Dermis blood vessel endothelial cell (primary cell): ENCODE measurements around the gene QPCT. TPM values are rescaled to one million over a fixed set of nuclear protein-coding genes. Genes with fewer than 3 reads are reported as not detected.

ENCODE experiments used
- DNase-seq: peaks from one replicate; pipeline ENCODE4 v3.0.0; 2010
- total RNA-seq: library from RNA; depleted of rRNA; stranded (reverse); fragments of >200 nt; gene quantifications from 2 replicates; pipeline ENCODE4 v1.2.3, GENCODE V29; 2014

QPCT gene
- total RNA-seq, 1 donor from 2014 or later, result 7.8 TPM

DNA sequence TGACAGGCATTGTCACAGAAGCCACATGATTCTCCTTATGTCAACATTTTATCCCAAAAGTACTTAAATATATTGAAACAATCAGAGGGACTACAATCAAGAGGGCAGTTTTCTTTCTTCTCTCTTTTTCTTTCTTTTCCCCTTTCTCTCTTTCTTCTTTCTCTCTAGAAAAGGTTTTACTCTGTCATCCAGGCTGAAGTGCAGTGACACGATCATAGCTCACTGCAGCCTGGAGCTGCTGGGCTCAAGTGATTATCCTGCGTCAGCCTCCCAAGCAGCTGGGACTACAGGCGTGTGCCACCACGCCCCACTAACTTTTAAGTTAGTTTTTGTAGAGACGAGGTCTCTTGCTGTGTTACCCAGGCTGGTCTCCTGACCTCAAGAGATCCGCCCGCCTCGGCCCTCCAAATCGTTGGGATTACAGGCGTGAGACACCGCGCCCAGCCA, 18.8 kb upstream of the QPCT start:
- DNase-seq, result no peak

DNA sequence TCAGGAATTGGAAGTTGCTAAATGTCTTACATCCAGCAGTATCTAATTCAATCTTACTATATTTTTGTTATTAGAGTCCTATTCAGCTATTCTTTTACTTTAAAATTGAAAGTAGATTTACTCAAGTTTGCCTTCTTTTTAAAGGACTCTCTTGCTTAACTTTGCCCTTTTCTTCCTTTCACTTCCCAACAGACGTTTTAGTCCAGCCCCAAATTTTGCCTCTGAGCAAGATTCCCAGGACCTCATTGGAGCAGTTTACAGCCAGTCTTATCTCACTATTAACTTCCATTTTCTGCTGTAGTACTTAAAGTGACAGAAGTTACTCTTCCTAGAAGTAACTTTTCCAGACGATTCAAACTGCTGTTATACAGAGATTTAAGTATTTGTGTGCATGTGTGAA, 18.1 kb upstream of the QPCT start:
- DNase-seq, result peak; percentile 71

DNA sequence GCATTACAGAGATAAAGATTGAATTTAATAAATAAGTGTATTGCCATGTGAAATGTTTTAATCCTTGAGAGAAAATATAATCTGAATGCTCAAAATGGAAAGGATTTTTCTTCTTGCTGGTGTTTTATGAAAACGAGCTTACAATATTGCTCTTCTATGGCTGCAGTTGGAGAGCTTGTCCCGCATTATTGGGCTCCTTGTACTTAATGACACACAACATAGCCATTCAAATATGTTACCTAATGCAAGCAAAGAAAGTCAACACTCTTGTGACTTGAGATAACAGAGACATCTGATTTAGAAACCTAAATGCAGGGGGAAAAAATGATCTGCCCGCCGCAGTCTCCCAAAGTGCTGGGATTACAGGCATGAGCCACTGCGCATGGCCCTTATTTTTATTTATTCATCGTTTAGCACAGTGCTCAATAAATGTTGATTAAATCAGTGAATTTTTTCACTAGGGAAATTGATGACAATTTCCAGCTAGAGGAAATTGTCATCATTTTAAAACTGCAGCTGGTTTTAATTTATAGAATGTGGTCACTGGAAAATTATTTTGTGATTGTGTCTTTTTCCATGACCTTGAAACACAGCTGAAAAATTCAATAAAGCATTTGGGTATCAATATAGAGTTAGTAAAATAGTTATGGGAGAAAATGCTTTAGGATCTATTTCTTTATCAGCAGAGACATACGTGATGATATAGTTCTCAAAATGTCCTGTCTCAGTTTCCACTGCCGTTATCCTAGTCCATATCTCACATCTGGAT, 17.4 kb upstream of the QPCT start:
- no peak for DNase-seq

DNA sequence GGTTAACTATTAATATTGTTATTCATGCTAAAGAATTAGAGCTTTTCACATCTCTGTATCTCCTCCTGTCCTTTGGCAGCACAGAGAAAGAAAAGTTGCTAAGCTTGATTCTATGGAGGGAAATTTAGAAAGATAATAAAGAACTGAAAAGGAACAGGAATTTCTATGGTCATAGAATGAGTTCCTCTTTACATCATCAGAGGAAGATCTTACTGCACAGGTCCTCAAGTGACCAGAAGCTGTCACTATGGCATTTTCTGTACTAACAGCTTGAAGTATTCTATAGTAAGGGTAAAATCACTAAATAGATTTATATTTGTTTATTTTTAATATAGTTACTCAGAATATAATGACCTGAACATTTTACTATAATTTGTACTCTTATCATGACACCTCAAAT, 13.7 kb upstream of the QPCT start:
- DNase-seq, result no peak

DNA sequence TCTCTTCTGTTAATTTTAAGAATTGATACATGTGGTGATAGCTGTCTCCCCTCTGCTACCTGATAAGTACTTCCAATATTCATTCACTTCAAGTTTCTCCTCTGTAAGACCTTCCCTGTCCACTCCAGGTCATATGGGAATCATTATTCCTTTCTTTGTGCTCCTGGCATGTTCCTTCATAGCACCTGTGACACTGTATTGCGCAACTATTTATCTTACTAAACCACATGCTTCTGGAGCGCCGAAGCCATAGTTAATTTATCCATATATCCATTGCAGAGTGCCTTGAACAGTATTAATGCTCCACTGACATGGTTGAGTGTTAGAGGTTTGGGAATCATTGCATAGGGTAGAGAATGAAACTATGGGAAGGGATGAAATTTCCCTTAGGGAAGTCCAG, 11.9 kb upstream of the QPCT start:
- no peak for DNase-seq

DNA sequence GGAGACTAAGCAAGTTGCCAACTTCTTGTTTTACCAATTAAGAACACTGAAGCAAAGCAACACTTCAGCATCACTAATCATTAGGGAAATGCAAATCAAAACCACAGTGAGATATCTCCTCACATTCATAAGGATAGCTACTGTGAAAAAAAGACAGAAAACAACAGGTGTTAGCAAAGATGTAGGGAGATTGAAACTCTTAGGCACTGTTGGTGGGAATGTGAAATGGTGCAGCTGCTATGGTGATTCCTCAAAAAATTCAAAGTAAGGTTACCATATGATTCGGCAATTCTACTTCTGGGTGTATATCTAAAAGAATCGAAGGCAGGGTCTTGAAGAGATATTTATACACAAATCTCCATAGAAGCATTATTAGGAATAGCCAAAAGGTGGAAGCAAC, 11.2 kb upstream of the QPCT start:
- DNase-seq, result no peak

DNA sequence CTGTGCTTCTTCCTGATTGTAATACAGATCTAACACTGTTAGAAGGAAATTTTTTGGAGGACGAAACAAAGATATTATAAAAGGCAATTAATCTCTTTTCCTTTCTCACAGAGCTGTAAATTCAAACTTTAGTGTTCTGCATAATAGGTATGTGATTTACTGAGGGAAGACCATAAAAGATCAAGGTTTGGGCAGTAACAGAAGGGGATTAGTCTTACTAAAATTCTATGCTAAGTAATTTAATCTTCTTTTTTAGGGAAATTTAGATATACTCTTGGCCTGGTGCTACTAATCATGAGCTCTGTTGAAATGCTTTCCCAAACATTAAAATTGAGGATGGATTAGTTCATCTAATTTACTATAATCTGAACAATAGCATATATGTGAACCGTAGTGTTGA, 8.8 kb upstream of the QPCT start:
- DNase-seq, result no peak

DNA sequence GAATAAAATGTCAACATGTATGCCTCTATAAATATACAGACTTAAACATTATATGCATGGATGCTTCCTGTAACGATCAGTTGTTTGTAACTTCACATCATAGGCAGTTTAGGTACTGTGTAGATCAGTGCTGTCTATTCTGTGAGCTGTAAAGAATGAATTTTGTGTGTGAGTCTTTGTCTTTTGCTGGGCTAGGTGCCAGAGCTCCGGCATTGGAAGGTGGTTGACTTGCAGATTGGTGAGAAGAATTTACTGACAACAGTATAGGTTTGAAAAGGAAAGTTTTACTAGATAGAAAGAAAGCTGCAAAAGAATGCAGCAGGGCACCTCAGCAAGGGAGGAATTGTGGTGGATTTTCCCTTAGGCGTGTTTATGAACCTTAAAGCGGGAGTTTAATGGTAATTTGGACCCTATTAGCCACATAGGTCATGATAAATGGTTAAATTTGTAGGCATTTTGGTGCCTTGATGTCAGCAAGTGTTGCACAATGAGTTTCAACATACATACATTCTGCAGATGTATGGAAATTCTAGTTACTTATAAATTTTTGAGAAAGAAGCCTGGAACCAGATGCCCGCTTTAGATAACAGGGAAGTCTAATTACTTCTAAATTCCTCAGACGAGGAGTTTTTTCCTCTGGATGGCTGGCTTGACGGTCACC, 6.7 kb upstream of the QPCT start:
- no peak for DNase-seq

DNA sequence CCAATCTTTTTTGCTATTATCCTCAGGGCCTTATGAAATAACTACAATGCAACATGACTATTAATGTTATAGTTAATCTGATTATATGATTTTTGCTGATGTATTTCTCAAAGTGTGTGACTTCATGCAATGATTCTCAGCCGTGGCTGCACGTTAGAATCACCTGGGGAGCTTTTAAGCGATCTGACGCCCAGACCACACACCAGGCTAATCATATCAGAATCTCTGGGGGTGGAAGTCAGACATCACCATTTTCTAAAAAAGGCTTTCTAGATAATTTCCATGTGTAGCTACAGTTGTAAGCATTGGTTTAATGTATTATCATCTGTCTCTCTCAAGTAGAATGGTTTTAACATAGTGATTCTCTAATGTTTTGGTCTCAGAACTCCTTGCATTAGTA, 5.5 kb upstream of the QPCT start:
- DNase-seq, result no peak

DNA sequence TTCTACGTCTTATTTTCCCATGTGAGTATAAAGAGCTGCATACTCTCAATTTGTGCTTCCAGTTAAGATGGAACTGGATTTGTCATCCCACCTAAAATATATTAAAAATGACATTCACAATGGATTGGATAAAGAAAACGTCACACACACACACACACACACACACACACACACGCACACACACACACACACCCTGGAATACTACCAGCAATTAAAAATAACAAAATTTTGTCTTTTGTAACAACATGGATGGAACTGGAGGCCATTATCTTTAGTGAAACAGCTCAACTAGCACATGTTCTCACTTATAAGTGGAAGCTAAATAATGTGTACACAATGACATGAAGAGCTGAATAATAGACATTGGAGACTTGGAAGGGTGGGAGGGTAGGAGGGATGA, 3.8 kb upstream of the QPCT start:
- DNase-seq, result no peak

DNA sequence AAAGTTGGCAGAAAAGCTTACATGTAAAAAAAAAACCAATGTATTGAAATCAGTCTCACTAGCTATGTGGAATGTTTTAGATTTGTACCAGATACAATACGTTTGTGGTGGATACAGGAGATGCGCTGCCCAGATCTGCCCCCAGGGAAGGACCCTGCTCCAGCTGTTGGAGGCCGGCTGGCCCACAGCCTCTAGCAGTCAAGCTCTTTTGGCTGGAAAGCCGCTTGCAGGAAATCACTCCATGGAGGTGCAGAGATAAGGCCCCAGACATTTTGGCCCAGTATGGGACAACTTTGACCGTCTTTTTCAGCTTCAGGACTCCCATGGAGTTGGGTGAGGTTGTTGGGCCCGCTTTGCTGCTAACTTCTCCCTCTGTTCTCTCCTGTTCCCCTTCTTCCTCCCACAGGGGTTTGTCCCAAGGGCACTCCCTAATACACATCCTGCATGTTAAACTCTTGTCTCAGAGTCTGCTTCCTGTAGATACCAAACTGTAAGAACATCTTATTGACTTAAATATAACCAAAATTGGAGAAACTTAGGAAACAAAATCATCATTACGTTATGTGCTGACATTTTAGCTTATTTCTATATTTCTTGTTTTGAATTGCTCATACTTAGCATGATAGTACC, 1.7 kb upstream of the QPCT start:
- peak; percentile 18 for DNase-seq

DNA sequence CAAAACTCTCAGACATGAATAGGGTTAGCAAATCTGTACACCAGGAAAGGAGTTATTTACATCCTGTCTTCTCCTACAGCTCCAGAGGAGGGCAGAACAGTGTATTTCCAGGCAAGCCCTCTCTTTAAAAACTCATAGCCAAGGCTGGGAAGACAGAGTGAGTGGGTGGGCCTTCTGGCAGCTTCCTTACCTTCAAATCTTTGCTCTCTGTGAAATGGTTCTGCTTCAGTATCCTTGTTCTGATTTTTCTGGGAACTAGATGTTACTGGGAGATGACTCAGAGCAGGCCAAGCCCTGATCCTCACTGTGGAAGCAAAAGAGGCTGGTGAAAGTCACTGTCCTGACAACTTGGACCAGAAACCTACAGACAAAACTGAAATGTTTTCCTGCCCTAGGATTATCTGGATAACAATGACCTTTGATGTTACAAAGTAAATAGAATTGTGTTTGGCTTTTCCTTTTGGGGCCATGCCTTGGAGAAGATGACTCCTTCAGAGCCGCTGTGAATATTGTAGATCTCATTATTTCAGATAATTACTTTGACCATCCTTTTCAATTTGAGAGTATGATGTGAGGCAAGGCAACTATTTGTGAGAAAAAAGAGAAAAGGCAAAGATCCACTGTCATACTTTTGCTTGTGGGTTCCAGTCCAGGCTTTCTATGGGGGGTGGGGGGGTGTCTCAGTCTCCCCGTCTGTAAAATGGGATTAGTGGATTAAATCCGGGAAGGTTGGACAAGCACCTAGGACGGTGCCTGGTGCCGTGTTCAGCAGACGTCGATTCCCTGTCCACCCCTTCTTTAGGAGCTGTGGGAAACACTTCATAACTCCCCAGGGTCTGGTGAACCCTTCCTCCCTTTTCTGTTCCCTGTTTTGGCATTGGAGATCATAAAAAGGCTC, 644 bp upstream of the QPCT start:
- DNase-seq, result peak; percentile 66

DNA sequence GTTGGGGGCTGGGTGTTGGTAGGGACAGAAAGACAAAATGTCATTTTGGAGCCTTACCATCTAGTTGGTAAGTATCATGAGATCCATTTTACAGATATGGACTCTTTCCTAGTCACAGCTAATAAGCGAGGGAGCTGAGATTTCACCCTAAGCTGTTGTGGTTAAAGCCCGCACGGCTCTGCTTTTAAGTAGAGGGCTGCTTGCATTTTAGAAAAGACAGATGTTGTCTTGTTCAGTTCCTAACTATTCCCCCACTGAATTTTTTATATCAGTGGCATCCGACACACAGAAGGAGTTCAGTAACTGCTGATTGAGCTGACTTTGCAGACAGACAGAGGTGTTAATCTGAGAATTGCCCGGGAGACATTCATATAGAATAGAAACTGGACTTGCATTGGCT, 3.7 kb downstream of the QPCT start:
- no peak for DNase-seq

DNA sequence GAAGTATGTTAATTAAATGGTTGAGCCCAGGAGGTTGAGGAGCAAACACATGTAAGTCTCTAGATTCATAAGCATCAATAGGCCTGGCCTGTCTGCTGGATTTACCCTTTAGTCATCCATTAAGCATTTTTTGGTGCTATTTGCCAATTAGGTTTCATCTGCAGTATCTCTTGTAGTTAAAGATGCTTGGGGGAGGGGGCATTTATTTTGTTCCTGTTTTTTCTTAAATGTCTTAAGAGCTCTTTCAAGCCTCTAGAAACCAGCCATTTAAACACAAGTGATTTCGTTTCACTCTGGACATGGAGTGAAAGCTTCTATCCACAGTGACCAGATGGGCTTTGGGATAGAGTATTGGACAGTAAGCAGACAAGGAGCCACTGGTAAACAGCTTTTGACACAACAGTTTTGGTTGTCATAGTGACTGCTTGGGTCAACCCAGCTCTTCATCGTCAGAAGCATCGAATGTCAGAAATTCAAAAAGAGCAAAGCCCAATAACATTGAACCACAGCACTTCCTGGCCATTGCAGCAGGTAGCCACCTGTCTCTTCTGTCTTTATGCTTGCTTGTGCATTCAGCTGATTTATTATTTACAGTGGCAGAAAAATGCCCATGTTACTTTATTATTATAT, 4.9 kb downstream of the QPCT start:
- DNase-seq, result no peak

DNA sequence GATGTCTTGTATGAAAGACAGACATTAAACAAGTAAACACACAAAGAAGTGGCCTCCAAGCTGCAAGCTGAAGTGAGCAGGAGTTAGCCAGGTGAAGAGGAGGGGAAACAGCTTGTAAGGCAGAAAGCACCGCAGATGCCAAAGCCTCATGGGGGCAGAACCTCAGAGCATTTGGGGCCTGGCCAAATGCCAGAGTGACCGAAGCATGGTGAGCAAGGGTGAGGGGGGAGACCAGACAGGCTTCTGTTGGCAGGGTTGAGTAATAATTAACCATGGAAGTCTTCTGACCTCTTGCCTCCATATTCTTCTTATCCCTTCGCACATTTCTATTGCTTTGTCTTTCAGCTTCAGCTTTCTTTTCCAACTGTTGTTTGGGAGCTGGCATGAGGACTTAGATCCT, 5.6 kb downstream of the QPCT start:
- DNase-seq, result no peak

DNA sequence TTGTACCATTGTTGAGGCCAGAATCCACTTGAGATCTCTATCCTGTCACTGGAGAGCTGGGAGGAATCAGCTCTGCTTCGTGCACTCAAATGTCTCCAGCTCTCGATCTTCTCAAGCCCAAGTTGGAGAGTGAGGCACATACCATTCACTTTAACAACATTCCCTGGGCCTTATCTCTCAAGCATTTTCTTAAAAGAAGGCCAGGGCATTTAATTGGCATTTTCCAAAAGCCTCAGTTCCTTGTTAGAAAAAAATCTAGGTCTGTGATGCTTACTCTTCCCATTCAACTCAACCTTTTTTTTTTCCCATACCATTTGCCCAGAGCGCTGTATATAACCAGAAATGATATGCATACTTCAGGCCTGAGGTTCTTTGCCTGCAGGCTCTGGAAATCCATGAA, 10.1 kb downstream of the QPCT start:
- DNase-seq, result no peak

DNA sequence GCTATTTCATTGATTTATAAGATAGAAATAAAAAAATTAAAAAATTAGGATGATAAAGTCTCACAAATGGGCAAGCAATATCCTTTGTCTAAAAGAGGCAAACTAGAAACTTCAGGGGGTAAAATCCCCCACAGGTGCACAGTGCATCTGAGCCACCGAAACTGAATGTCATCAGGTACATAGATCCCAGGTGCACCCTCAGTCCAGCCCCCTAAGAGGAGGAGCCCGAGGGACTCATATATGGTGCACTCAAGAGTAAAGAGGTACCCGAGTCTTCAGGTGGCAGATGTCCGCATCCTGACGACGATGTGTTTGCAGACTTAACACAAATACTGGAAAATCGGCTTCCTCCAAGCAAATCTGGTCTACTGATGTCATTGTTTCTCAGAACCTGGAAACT, 11.3 kb downstream of the QPCT start:
- no peak for DNase-seq

DNA sequence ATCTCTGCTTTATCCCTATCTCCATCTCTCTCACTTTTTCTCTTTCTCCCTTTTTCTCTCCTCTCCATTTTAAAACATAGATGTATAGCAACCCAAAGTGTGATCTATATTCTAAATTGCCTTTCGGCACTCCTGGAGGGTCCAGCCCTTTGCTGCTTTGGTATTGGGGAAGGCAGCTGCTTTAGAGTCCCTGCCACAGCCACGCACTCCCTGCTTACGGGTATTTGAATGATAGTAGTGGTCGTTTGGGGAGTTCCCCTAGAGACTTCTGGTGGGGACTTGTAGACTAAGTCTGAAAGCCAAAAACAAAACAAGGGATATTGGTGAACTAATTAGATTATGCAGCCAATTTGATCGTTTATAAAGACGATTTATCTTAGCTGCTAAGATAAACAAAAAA, 11.9 kb downstream of the QPCT start:
- DNase-seq, result no peak

DNA sequence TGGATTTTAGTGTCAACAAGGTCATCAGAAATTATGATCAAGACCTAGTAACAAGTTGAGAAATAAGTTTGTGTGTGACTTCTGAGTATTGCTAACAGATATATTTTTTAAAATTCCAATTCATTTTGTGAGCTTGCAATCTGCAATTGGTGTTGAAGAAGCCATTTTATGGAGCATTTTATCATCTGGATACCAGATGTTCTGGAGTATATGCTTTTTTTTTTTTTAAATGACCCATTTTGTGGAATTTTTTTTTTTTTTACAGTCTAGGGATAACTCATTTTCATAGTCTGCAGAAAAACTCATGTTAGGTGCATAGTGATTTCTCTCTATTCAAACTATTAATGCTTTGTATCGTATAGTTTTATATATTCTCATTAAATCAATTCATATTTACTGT, 12.6 kb downstream of the QPCT start:
- DNase-seq, result no peak

DNA sequence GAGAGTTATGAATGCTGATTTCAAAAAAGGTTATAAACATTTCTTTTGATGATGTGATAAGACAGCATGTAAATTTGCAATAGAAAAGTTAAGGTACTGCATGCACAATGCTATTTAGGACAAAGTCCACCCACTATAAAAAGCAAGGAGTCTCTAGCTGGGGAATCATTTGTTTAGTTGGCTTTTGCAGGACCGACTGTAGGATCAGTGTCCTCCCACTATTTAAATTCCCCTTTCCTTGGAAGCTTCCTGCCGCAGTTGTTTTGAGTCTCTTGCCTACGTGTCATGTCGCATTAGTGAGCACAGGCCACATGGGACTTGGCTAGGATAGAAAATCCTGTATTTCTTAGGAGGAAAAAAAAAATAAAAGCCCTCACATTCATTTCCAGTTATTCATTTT, 13.1 kb downstream of the QPCT start:
- DNase-seq, result no peak

DNA sequence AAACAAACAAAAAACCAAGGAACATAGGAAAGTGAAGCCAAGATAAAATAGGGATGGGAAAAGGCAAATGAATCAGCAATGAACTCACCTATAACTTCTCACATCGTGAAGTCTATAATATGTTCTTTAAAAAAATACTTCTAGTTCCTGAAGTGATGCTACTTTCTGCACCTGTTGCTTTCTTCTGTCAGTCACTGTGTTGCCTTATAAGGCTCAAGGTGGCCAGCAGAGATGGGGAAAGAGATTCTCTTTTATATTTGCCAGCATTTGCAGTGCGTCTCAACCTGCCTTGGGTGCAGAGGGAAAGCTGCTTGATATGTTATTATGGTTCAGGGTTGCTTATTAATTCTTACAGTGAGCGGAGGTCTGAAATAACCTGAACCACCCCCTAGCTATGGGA, 14.0 kb downstream of the QPCT start:
- DNase-seq, result no peak

DNA sequence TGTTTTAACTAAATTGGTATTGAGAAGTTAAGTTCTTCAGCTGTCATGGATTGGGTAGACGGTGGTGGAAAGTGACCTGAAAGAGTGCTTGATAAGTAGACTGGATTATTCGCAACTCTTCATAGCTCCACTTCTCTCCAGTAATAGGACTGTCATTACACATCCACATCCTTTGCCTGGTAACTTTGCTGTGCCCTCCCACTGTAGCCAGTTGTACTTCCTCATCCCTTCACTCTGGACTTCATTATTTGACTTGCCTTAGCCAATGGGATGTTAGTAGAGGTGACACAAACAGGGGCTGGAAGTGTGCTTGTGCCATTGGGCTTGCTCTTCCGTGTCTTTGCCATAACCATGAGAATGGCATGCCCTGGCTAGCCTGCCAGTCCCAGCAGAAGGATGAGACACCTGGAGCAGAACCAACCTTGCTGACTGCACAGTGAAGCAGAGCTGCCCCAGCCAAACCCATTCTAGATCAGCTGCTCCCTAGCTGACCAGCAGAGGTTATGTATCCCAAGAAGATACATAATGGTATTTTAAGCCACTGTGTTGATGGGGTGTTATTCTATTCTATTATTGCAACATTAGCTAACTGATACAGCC, 16.9 kb downstream of the QPCT start:
- DNase-seq, result no peak
